Colonic mucosa (tissue), 4 donors: Measurements from ENCODE around the gene KCNJ16. TPM values are rescaled to one million over a fixed set of nuclear protein-coding genes. Genes with fewer than 3 reads are reported as not detected.
A peak's percentile ranks its signal among the peaks of the same experiment; 100 is the strongest.

Experiments used
- DNase-seq: peaks from one replicate; pipeline ENCODE4 v3.0.0-alpha.2; 2020
- H3K27ac ChIP-seq: fragments of 200-600 bp; one replicate; pipeline ENCODE4 v1.8.0; 2021
- H3K27me3 ChIP-seq: fragments of 200-600 bp; one replicate; pipeline ENCODE4 v1.8.0; 2021
- H3K36me3 ChIP-seq: fragments of 200-600 bp; one replicate; pipeline ENCODE4 v1.8.0; 2021
- H3K4me1 ChIP-seq: fragments of 200-600 bp; one replicate; pipeline ENCODE4 v1.8.0; 2021; ENCODE audit warnings: mild to moderate bottlenecking
- H3K4me3 ChIP-seq: fragments of 200-600 bp; one replicate; pipeline ENCODE4 v1.8.0; 2021
- H3K9ac ChIP-seq, 2 donors: one replicate each; pipeline ENCODE4 v1.7.0; 2013; ENCODE audit warnings: control low read depth in 2 of 2, low read depth in 2 of 2, low read length in 2 of 2
- H3K9me3 ChIP-seq: fragments of 200-600 bp; one replicate; pipeline ENCODE4 v1.8.0; 2021
- CTCF ChIP-seq: fragments of 200-600 bp; IDR thresholded peaks from one replicate; pipeline ENCODE4 v1.8.0; 2022; ENCODE audit warnings: antibody characterized with exemption, mild to moderate bottlenecking
- intact Hi-C: fragments of 100-400 bp; cut with DNase I; formaldehyde crosslinking; loops from one replicate; pipeline ENCODE4 v1.14.1; 2022
- total RNA-seq, 2 donors: library from RNA; stranded (reverse); fragmentation: NEBNext Ultra II Directional in 1 of 2; extraction: Animal tissue kit (Norgen Biotek cat#: 25700) in 1 of 2; gene quantifications; one replicate each; pipeline ENCODE4 v1.2.1, GENCODE V29; 2021
- donor health status: healthy.
- donor health status: DM: no; HTN: no; CAD: no.
- donor health status: DM: no; HTN: no; CAD: no.

KCNJ16 gene
- total RNA-seq, 2 donors from 2014 or later: 0.20 to 0.35 TPM

- no peak overlapping the region for H3K4me3 ChIP-seq
- no peaks in the 10 kb centered on the region for H3K9me3 ChIP-seq
- H3K36me3 ChIP-seq: no peaks in the 10 kb centered on the region
- no peak for DNase-seq
- no peak for TF ChIP-seq CTCF
- no peak overlapping the region for H3K27ac ChIP-seq
- H3K4me1 ChIP-seq: peaks cover 6% of the 10 kb centered on the region
- H3K9ac ChIP-seq: no peak overlapping the region
- intact Hi-C loops: loop anchor here (10.0 kb wide), 1 partner anchor 98 kb away; no protein-coding TSS in a partner anchor
- no peaks in the 10 kb centered on the region for H3K27me3 ChIP-seq
Observed at GRCh38 chr17:70132505-70132904, 57.5 kb downstream of the KCNJ16 start.

- no peak for DNase-seq
- intact Hi-C loops: loop anchor here (10.0 kb wide), 1 partner anchor 99 kb away; no protein-coding TSS in a partner anchor
- Histone ChIP-seq H3K4me3 (no peak overlapping the region), H3K27ac (no peak overlapping the region), H3K4me1 (peaks cover 9% of the 10 kb centered on the region), H3K36me3 (no peaks in the 10 kb centered on the region), H3K9ac (no peak overlapping the region), H3K9me3 (no peaks in the 10 kb centered on the region), H3K27me3 (no peaks in the 10 kb centered on the region)
- TF ChIP-seq CTCF: no peak
Observed at GRCh38 chr17:70134042-70134441, 59.0 kb downstream of the KCNJ16 start.

GRCh38 chr17:70134777-70135176, 59.8 kb downstream of the KCNJ16 start:
- Histone ChIP-seq H3K27ac (no peak overlapping the region), H3K4me3 (no peak overlapping the region), H3K9ac (no peak overlapping the region), H3K9me3 (no peaks in the 10 kb centered on the region), H3K36me3 (no peaks in the 10 kb centered on the region), H3K4me1 (peaks cover 9% of the 10 kb centered on the region), H3K27me3 (no peaks in the 10 kb centered on the region)
- intact Hi-C loops: loop anchor here (10.0 kb wide), 1 partner anchor 100 kb away; no protein-coding TSS in a partner anchor
- no peak for DNase-seq
- no peak for TF ChIP-seq CTCF

- Histone ChIP-seq H3K9ac (no peak overlapping the region), H3K27ac (no peak overlapping the region), H3K27me3 (no peaks in the 10 kb centered on the region), H3K9me3 (no peaks in the 10 kb centered on the region), H3K4me1 (peaks cover 9% of the 10 kb centered on the region), H3K36me3 (no peaks in the 10 kb centered on the region), H3K4me3 (no peak overlapping the region)
- no peak for TF ChIP-seq CTCF
- intact Hi-C loops: loop anchor here (10.0 kb wide), 1 partner anchor 101 kb away; no protein-coding TSS in a partner anchor
- peak; percentile 42 for DNase-seq
Observed at GRCh38 chr17:70136131-70136530, 61.1 kb downstream of the KCNJ16 start.

- Histone ChIP-seq H3K9me3 (no peaks in the 10 kb centered on the region), H3K27me3 (no peaks in the 10 kb centered on the region), H3K36me3 (no peaks in the 10 kb centered on the region), H3K9ac (peak overlapping the region in 1 of 2 donors; percentile 36), H3K27ac (peak overlapping the region; percentile 67), H3K4me1 (peaks cover 9% of the 10 kb centered on the region), H3K4me3 (peak overlapping the region; percentile 11)
- no peak for TF ChIP-seq CTCF
- intact Hi-C loops: loop anchor here (10.0 kb wide), 1 partner anchor 103 kb away; no protein-coding TSS in a partner anchor
- DNase-seq: peak; percentile 73
Observed at GRCh38 chr17:70137451-70138230, 62.6 kb downstream of the KCNJ16 start.
